Neural progenitor cell (in vitro differentiated cells): ENCODE results near the gene B3GNT5. TPM values are rescaled to one million over a fixed set of nuclear protein-coding genes. Genes with fewer than 3 reads are reported as not detected.

Source experiments
- DNase-seq: peaks from one replicate; pipeline ENCODE4 v3.0.0-alpha.2; 2016; ENCODE audit warnings: low spot score
- H2AFZ ChIP-seq: fragments of 200-600 bp; sonication (generic); replicated peaks from 2 replicates; pipeline ENCODE4 v1.6.1; 2016; ENCODE audit warnings: antibody characterized with exemption
- H3F3A ChIP-seq: fragments of 200-600 bp; sonication (generic); 2 replicates; pipeline ENCODE4 v1.6.1; 2016; ENCODE audit warnings: antibody characterized with exemption, low read depth
- H3K27ac ChIP-seq: fragments of 200-600 bp; sonication (generic); 2 replicates; pipeline ENCODE4 v1.5.1; 2016; ENCODE audit warnings: mild to moderate bottlenecking
- H3K27me3 ChIP-seq: fragments of 200-600 bp; sonication (generic); 2 replicates; pipeline ENCODE4 v1.6.1; 2016; ENCODE audit warnings: mild to moderate bottlenecking, moderate library complexity
- H3K36me3 ChIP-seq: fragments of 200-600 bp; sonication (generic); 2 replicates; pipeline ENCODE4 v1.5.1; 2016
- H3K4me1 ChIP-seq: fragments of 200-600 bp; sonication (generic); 2 replicates; pipeline ENCODE4 v1.6.1; 2016; ENCODE audit warnings: mixed run types
- H3K4me2 ChIP-seq: fragments of 200-600 bp; sonication (generic); 2 replicates; pipeline ENCODE4 v1.6.1; 2016
- H3K4me3 ChIP-seq: fragments of 200-600 bp; sonication (generic); 2 replicates; pipeline ENCODE4 v1.5.1; 2016
- H3K79me2 ChIP-seq: fragments of 200-600 bp; sonication (generic); 2 replicates; pipeline ENCODE4 v1.6.1; 2016; ENCODE audit warnings: low read depth
- H3K9ac ChIP-seq: fragments of 200-600 bp; sonication (generic); 2 replicates; pipeline ENCODE4 v1.6.1; 2016
- H3K9me3 ChIP-seq: fragments of 200-600 bp; sonication (generic); 2 replicates; pipeline ENCODE4 v1.5.1; 2016; ENCODE audit warnings: low read depth
- H4K20me1 ChIP-seq: fragments of 200-600 bp; sonication (generic); 2 replicates; pipeline ENCODE4 v1.6.1; 2016; ENCODE audit warnings: low read depth
- H3K27ac Mint-ChIP-seq: 3 replicates; pipeline ENCODE4 v1.8.0; 2021; ENCODE audit warnings: mixed read lengths
- H3K27me3 Mint-ChIP-seq: 2 replicates; pipeline ENCODE4 v1.8.0; 2022; ENCODE audit warnings: low read depth, mild to moderate bottlenecking, inconsistent platforms, moderate library complexity, mixed read lengths; ENCODE audit not compliant: insufficient read depth
- H3K36me3 Mint-ChIP-seq: 3 replicates; pipeline ENCODE4 v1.8.0; 2021; ENCODE audit warnings: mixed read lengths
- H3K4me1 Mint-ChIP-seq: 3 replicates; pipeline ENCODE4 v1.8.0; 2021; ENCODE audit warnings: mixed read lengths
- H3K4me3 Mint-ChIP-seq: 3 replicates; pipeline ENCODE4 v1.8.0; 2021; ENCODE audit warnings: mild to moderate bottlenecking, moderate library complexity, mixed read lengths
- H3K9me3 Mint-ChIP-seq: 3 replicates; pipeline ENCODE4 v1.8.0; 2020; ENCODE audit warnings: mixed read lengths
- EZH2 ChIP-seq: fragments of 200-600 bp; sonication (generic); IDR thresholded peaks from 2 replicates; pipeline ENCODE4 v1.6.1; 2017; ENCODE audit warnings: antibody characterized with exemption, mild to moderate bottlenecking, moderate library complexity
- EZH2phosphoT487 ChIP-seq: fragments of 200-600 bp; sonication (generic); IDR thresholded peaks from 2 replicates; pipeline ENCODE4 v1.6.1; 2017; ENCODE audit warnings: antibody characterized with exemption
- total RNA-seq: library from RNA; depleted of rRNA; stranded (reverse); fragments of >200 nt; gene quantifications from 2 replicates; pipeline ENCODE4 v1.2.3, GENCODE V29; 2015; ENCODE audit warnings: low replicate concordance
- TF ChIP-seq, protein P1 (sequence below): fragments of 200-600 bp; sonication (generic); IDR thresholded peaks from 2 replicates; pipeline ENCODE4 v1.5.1; 2017; ENCODE audit warnings: antibody characterized with exemption, mild to moderate bottlenecking

Gene B3GNT5
- total RNA-seq, 1 donor from 2014 or later: 14.1 TPM

DNA sequence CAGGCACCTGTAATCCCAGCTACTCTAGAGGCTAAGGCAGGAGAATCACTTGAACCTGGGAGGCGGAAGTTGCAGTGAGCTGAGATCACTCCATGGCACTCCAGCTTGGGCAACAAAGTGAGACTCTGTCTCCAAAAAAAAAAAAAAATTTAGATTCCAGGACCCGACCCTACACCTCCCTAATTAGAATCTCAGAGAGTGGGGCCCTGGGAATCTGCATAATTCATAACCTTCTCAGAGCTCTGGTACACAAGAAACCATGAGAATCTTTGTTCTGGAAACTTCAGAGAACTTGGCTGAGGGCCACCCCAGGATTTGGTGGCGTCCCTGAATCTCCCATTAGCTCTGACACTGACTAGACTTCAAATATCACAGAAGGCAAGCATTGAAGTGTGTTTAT, 31.5 kb downstream of the B3GNT5 start:
- TF ChIP-seq, protein P1, sequence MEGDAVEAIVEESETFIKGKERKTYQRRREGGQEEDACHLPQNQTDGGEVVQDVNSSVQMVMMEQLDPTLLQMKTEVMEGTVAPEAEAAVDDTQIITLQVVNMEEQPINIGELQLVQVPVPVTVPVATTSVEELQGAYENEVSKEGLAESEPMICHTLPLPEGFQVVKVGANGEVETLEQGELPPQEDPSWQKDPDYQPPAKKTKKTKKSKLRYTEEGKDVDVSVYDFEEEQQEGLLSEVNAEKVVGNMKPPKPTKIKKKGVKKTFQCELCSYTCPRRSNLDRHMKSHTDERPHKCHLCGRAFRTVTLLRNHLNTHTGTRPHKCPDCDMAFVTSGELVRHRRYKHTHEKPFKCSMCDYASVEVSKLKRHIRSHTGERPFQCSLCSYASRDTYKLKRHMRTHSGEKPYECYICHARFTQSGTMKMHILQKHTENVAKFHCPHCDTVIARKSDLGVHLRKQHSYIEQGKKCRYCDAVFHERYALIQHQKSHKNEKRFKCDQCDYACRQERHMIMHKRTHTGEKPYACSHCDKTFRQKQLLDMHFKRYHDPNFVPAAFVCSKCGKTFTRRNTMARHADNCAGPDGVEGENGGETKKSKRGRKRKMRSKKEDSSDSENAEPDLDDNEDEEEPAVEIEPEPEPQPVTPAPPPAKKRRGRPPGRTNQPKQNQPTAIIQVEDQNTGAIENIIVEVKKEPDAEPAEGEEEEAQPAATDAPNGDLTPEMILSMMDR: no peak
- TF ChIP-seq EZH2phosphoT487 (no peak), EZH2 (no peak)
- Mint-ChIP-seq H3K9me3 (no peaks in the 10 kb centered on the region), H3K4me3 (no peak overlapping the region), H3K4me1 (no peaks in the 10 kb centered on the region), H3K27ac (no peak overlapping the region), H3K27me3 (peaks cover 2% of the 10 kb centered on the region), H3K36me3 (peaks cover 1% of the 10 kb centered on the region)
- H3K36me3 ChIP-seq: no peaks in the 10 kb centered on the region
- no peak overlapping the region for H3K4me3 ChIP-seq
- H4K20me1 ChIP-seq: no peaks in the 10 kb centered on the region
- no peaks in the 10 kb centered on the region for H3K9me3 ChIP-seq
- no peak overlapping the region for H3K4me2 ChIP-seq
- no peak overlapping the region for H3K27ac ChIP-seq
- H2AFZ ChIP-seq: no peak overlapping the region
- no peak overlapping the region for H3K9ac ChIP-seq
- DNase-seq: no peak
- no peaks in the 10 kb centered on the region for H3K27me3 ChIP-seq
- no peaks in the 10 kb centered on the region for H3K79me2 ChIP-seq
- no peaks in the 10 kb centered on the region for H3K4me1 ChIP-seq
- no peaks in the 10 kb centered on the region for H3F3A ChIP-seq

DNA sequence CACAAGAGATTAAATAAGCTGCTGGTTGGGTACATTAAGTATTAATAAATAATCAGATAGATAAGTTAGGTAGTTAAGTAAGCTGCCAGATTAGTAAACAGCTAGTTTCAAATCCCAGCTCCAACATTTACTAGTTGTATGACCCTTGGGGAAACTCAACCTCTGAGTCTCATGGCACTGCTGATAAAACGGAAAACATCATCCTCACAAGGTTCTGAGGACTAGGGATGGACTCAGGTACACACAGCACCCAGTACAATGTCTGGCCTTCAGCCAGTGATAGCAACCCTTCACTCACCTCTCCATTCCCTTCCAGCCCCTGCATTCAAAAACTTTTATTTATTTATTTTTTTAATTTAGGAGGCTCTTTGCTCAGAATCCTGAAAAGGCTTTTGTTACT, 32.3 kb downstream of the B3GNT5 start:
- H3K27ac ChIP-seq: no peak overlapping the region
- Mint-ChIP-seq H3K27me3 (peaks cover 2% of the 10 kb centered on the region), H3K4me3 (no peak overlapping the region), H3K4me1 (no peaks in the 10 kb centered on the region), H3K9me3 (no peaks in the 10 kb centered on the region), H3K27ac (no peak overlapping the region), H3K36me3 (peaks cover 1% of the 10 kb centered on the region)
- no peaks in the 10 kb centered on the region for H3K36me3 ChIP-seq
- H3F3A ChIP-seq: no peaks in the 10 kb centered on the region
- H3K4me3 ChIP-seq: no peak overlapping the region
- H3K79me2 ChIP-seq: no peaks in the 10 kb centered on the region
- TF ChIP-seq EZH2: no peak
- TF ChIP-seq, protein P1: no peak
- TF ChIP-seq EZH2phosphoT487: no peak
- no peaks in the 10 kb centered on the region for H3K9me3 ChIP-seq
- no peaks in the 10 kb centered on the region for H3K27me3 ChIP-seq
- no peak overlapping the region for H3K9ac ChIP-seq
- H3K4me2 ChIP-seq: no peak overlapping the region
- no peaks in the 10 kb centered on the region for H3K4me1 ChIP-seq
- H2AFZ ChIP-seq: no peak overlapping the region
- no peaks in the 10 kb centered on the region for H4K20me1 ChIP-seq
- DNase-seq: no peak

DNA sequence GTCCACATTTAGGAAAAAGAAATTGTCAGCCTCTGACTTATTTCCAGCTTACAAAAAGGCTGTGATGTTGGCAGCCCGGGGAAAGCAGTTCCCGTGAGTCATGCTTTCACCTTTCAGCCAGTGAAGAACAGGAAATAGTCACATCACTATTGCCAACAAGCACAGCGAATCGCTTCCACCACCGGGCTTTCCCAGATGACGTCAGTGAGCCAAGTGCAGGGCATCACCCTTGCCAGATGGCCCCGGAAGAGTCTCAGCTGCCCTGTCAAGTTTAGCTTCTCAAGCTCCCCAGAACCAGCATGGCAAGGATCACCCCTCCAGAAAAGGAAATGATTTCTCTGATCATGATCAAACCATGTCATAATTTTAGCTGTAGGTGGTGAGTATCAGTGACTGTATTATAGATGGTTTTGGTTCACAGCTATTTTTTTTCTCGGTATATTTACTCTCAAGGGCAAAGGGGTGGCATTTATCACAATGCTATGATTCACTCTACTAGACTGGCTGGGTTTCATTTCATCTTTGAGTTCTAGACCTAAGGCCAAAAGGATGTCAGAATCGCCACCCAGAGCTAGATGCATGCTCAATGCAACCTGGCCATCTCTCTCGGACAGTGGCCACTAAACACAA, 32.9 kb downstream of the B3GNT5 start:
- Histone ChIP-seq H3K9me3 (no peaks in the 10 kb centered on the region), H3K36me3 (no peaks in the 10 kb centered on the region), H3K4me1 (no peaks in the 10 kb centered on the region), H3K9ac (no peak overlapping the region), H3K4me3 (no peak overlapping the region), H3K79me2 (no peaks in the 10 kb centered on the region), H2AFZ (no peak overlapping the region), H3K27ac (no peak overlapping the region), H3F3A (no peaks in the 10 kb centered on the region), H3K27me3 (no peaks in the 10 kb centered on the region), H3K4me2 (no peak overlapping the region), H4K20me1 (no peaks in the 10 kb centered on the region)
- no peak overlapping the region for H3K27ac Mint-ChIP-seq
- peaks cover 2% of the 10 kb centered on the region for H3K27me3 Mint-ChIP-seq
- no peaks in the 10 kb centered on the region for H3K9me3 Mint-ChIP-seq
- DNase-seq: no peak
- TF ChIP-seq EZH2phosphoT487 (no peak), EZH2 (no peak)
- TF ChIP-seq, protein P1: no peak
- peaks cover 1% of the 10 kb centered on the region for H3K36me3 Mint-ChIP-seq
- H3K4me1 Mint-ChIP-seq: no peaks in the 10 kb centered on the region
- H3K4me3 Mint-ChIP-seq: no peak overlapping the region
